Cardiac atrium fibroblast (primary cell): ENCODE data around the gene GJB1. TPM values are rescaled to one million over a fixed set of nuclear protein-coding genes. Genes with fewer than 3 reads are reported as not detected.

ENCODE experiments used
- total RNA-seq: library from RNA; depleted of rRNA; stranded (reverse); fragments of >200 nt; gene quantifications from 2 replicates; pipeline ENCODE4 v1.2.3, GENCODE V29; 2015

The GJB1 gene
- not detected in 2 replicates for total RNA-seq

DNA sequence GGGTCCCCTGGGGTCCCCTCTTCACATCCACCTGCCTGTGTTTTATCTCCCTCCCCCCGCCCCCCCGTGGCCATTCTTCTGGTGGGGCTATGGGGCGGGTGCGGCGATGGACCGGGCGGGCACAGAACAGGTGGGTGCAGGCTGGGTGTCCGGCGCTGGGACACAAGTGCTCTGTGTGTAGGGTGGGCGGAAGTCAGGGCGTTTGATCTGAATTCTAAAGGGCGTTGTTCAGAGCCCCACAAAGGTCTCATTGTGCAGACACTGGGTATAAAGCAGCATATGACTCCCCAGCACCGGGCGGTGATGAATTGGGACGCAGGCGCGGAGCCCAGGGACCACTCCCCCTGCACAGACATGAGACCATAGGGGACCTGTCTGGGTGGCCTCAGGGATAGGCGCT is at the start of gene GJB1:
TSS of gene GJB1 (plus strand) at position 296 of the 400 bp plus-strand sequence. CDS start 484 bp downstream, outside the sequence.

DNA sequence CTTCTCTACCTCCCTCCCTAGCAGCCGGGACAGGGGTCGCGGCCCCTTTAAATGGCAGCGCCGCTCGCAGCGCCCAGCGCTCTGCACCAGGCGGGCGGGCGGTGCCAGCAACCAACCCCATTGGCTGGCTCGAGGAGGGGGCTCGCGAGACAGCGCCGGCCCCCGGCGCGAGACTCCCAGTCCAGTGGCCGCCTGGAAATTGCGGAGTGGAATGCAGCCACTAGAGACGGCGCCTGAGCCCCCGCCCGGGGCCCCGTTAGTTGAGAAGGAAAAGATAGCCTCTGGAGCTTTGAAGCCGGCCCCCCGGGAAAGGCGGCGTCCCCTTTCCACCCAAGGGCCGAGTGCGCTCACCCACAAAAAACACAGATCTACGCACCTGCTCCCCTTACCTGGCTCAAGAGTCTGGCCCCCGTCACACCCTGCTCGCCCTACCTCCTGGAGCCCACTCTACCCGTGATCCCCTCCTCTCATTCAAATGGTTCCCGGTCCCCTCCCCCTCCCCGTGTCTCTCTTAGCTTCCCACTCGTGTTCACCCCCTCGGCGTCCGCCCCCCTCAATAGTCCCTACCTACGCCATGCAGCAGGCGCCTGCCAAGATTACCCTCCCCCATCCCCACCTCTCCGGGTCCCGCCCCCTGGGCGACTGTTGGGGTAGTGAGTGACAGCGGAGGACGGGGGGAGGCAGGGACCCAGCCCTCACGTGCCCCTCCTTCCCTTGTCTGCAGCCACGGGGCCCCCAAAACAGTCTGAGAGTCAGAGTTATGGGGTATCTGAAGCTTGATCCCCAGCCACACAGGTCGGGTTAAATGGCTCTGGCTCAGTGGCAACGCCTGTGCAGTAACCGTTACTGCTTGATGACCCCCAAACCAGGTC is 31.3 kb downstream of the GJB1 start, which contains the start of gene ZMYM3:
TSS of gene ZMYM3 (minus strand) at position 49 of the 872 bp plus-strand sequence. CDS start 885 bp downstream, outside the sequence.

Other genes with a start within 250 kb of the GJB1 start
- 63.3 and 69.7 TPM in 2 replicates for gene SNX12, start 154.9 kb upstream of the GJB1 start, total RNA-seq
- gene FOXO4, start 127.4 kb upstream of the GJB1 start, total RNA-seq, result 2.7 and 4.7 TPM in 2 replicates
- not detected in 2 replicates for gene CXorf65, start 116.5 kb upstream of the GJB1 start, total RNA-seq
- gene IL2RG, start 111.6 kb upstream of the GJB1 start, total RNA-seq, result not detected in 2 replicates
- gene MED12, start 104.6 kb upstream of the GJB1 start, total RNA-seq, result 13.0 and 22.8 TPM in 2 replicates
- 0.16 TPM in 1 of 2 replicates, not detected in the other for gene NLGN3, start 78.4 kb upstream of the GJB1 start, total RNA-seq
- 12.8 and 16.8 TPM in 2 replicates for gene ZMYM3, start 30.9 kb downstream of the GJB1 start, total RNA-seq
- gene NONO, start 60.4 kb downstream of the GJB1 start, total RNA-seq, result 235 and 253 TPM in 2 replicates
- 1.3 TPM in 1 of 2 replicates, not detected in the other for gene ITGB1BP2, start 78.5 kb downstream of the GJB1 start, total RNA-seq
- 12.8 and 18.8 TPM in 2 replicates for gene TAF1, start 143.1 kb downstream of the GJB1 start, total RNA-seq